Measurements from ENCODE around the gene OMD.

OMD gene

GRCh38 chr9:92424340-92424739 lies at the start of gene OMD:
Gene OMD, minus strand, starts transcription at chr9:92424471. Its CDS starts 6,913 bp downstream, at chr9:92417558.
- no peak within 1 kb of the TSS for H3K4me3 ChIP-seq (ENCODE audit: low read depth, low read length)
- H3K36me3 ChIP-seq (ENCODE audit: control insufficient read depth, insufficient read depth, low read length): no peaks in the 10 kb centered on the region
- H3K27me3 ChIP-seq (ENCODE audit: control insufficient read depth, insufficient read depth, low read length): no peaks in the 10 kb centered on the region
- H3K9ac ChIP-seq (ENCODE audit: low read depth, low read length): no peak within 1 kb of the TSS
- H3K9me3 ChIP-seq (ENCODE audit: control insufficient read depth, insufficient read depth, low read length): no peaks in the 10 kb centered on the region
- no peaks in the 10 kb centered on the region for H3K4me1 ChIP-seq (ENCODE audit: control insufficient read depth, insufficient read depth, low read length)

DNA sequence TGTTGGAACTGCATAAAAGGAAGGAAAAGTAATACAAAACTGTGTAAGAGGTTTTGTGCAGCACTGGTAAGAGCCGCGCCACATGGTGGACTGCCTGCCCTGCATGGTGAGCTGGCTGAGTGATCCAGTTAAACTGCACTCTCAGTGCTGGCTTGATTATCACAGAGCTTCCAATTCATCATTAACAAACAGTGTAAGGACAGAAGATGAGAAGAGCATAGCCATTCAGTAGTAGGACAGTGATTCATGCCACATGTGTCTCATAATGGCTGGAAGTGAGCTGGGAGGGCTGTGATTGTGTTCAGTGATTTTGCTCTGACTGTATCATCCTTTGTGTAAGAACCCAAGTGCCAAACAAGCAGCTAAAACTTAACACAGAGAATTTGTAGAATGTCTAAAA lies 43.9 kb upstream of the OMD start:
- H3K9me3 ChIP-seq (ENCODE audit: control insufficient read depth, insufficient read depth, low read length): no peaks in the 10 kb centered on the region
- H3K36me3 ChIP-seq (ENCODE audit: control insufficient read depth, insufficient read depth, low read length): no peaks in the 10 kb centered on the region
- no peak overlapping the region for H3K4me3 ChIP-seq (ENCODE audit: low read depth, low read length)
- no peaks in the 10 kb centered on the region for H3K27me3 ChIP-seq (ENCODE audit: control insufficient read depth, insufficient read depth, low read length)
- H3K4me1 ChIP-seq (ENCODE audit: control insufficient read depth, insufficient read depth, low read length): no peaks in the 10 kb centered on the region
- H3K9ac ChIP-seq (ENCODE audit: low read depth, low read length): no peak overlapping the region

DNA sequence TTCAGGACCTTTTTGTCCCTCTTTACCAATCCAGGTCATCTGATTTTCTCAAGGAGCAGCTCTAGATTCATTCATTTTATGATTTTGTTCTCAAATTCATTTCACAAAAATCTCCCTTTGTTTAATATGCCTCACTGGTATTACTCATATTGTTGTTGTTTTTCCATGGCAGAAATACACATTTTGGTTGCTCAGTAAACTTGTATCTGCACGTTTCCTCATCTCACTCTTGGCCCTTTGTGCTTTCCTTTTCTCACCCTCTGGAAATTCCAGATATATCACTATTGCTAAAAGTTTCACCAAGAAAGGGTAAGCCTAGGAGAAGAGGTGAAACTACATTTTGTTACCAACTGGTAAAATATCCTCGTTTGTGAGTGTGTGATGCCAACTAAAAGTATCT lies 43.2 kb upstream of the OMD start:
- no peaks in the 10 kb centered on the region for H3K27me3 ChIP-seq (ENCODE audit: control insufficient read depth, insufficient read depth, low read length)

DNA sequence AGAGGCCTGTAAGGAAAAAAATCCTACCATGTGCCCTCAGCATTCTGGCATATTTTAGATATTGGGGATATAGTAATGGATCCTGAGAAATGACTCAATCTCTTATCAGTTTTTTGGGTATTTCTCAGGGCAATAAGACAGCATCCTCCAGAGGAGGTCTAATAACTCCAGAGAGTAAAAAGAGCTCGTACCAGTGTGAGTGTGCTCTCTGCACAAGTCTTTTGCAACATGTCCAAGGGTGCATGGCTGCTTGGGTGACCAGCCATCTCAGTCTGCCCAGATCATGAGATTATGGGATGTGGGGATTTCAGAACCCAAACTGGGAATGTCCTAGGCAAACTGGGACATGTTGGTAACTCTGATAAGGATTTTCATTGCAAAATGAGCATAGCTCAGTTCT lies 42.8 kb upstream of the OMD start:
- Histone ChIP-seq H3K9me3 (ENCODE audit: control insufficient read depth, insufficient read depth, low read length) (no peaks in the 10 kb centered on the region), H3K36me3 (ENCODE audit: control insufficient read depth, insufficient read depth, low read length) (no peaks in the 10 kb centered on the region), H3K4me3 (ENCODE audit: low read depth, low read length) (no peak overlapping the region), H3K9ac (ENCODE audit: low read depth, low read length) (no peak overlapping the region), H3K27me3 (ENCODE audit: control insufficient read depth, insufficient read depth, low read length) (no peaks in the 10 kb centered on the region), H3K4me1 (ENCODE audit: control insufficient read depth, insufficient read depth, low read length) (no peaks in the 10 kb centered on the region)

More for the DNA sequence above, 43.2 kb upstream of the OMD start:
- Histone ChIP-seq H3K9me3 (ENCODE audit: control insufficient read depth, insufficient read depth, low read length) (no peaks in the 10 kb centered on the region), H3K4me1 (ENCODE audit: control insufficient read depth, insufficient read depth, low read length) (no peaks in the 10 kb centered on the region), H3K36me3 (ENCODE audit: control insufficient read depth, insufficient read depth, low read length) (no peaks in the 10 kb centered on the region), H3K4me3 (ENCODE audit: low read depth, low read length) (no peak overlapping the region), H3K9ac (ENCODE audit: low read depth, low read length) (no peak overlapping the region)

DNA sequence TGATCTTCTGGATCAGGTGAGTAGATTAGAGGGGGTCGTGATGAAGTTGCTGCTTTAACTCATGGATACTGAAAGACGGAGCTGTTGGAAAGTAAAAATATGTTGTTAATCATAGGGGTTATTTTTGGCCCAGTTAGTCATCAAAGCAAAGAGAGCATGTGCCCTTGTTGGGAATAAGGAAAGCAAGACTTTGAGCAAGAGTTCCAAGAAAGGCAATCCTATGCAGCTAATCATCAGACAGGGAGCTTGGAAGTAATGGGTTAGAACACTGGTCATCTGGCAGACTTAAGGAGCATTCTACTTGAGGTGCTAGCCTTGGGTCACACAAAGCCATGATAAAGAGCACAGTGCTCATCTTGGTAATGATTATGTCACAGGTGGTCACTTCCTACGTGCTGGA lies 39.7 kb upstream of the OMD start:
- Histone ChIP-seq H3K4me3 (ENCODE audit: low read depth, low read length) (no peak overlapping the region), H3K9ac (ENCODE audit: low read depth, low read length) (no peak overlapping the region), H3K36me3 (ENCODE audit: control insufficient read depth, insufficient read depth, low read length) (no peaks in the 10 kb centered on the region), H3K4me1 (ENCODE audit: control insufficient read depth, insufficient read depth, low read length) (no peaks in the 10 kb centered on the region), H3K9me3 (ENCODE audit: control insufficient read depth, insufficient read depth, low read length) (no peaks in the 10 kb centered on the region), H3K27me3 (ENCODE audit: control insufficient read depth, insufficient read depth, low read length) (no peaks in the 10 kb centered on the region)

DNA sequence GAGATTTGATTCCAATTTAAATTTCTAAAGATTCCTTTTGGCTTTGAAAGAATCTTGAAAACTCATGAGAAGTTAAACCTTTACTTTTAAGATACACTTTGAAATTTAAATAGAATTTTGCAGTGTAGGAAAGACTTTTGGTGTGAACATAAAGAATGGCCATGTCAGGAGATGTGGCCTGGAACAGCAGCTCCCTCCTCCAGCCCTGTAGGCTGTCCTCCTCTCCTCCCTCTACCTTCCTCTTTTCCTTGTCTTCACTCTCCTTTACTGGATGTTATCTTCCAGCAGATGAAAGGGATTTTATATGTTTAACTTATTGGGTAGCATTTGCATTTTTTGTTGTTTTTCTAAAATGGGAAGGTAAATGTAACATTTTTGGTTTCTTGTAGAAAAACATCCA lies 39.1 kb upstream of the OMD start:
- H3K36me3 ChIP-seq (ENCODE audit: control insufficient read depth, insufficient read depth, low read length): no peaks in the 10 kb centered on the region
- H3K4me1 ChIP-seq (ENCODE audit: control insufficient read depth, insufficient read depth, low read length): no peaks in the 10 kb centered on the region
- no peak overlapping the region for H3K9ac ChIP-seq (ENCODE audit: low read depth, low read length)
- no peaks in the 10 kb centered on the region for H3K9me3 ChIP-seq (ENCODE audit: control insufficient read depth, insufficient read depth, low read length)
- no peaks in the 10 kb centered on the region for H3K27me3 ChIP-seq (ENCODE audit: control insufficient read depth, insufficient read depth, low read length)
- H3K4me3 ChIP-seq (ENCODE audit: low read depth, low read length): no peak overlapping the region

- H3K9ac ChIP-seq (ENCODE audit: low read depth, low read length): no peak overlapping the region
- H3K4me3 ChIP-seq (ENCODE audit: low read depth, low read length): no peak overlapping the region
- no peaks in the 10 kb centered on the region for H3K36me3 ChIP-seq (ENCODE audit: control insufficient read depth, insufficient read depth, low read length)
- H3K4me1 ChIP-seq (ENCODE audit: control insufficient read depth, insufficient read depth, low read length): no peaks in the 10 kb centered on the region
- H3K27me3 ChIP-seq (ENCODE audit: control insufficient read depth, insufficient read depth, low read length): no peaks in the 10 kb centered on the region
- no peaks in the 10 kb centered on the region for H3K9me3 ChIP-seq (ENCODE audit: control insufficient read depth, insufficient read depth, low read length)
These were observed 33.3 kb upstream of the OMD start for GRCh38 chr9:92457576-92457975.

- Histone ChIP-seq H3K9ac (ENCODE audit: low read depth, low read length) (no peak overlapping the region), H3K4me1 (ENCODE audit: control insufficient read depth, insufficient read depth, low read length) (no peaks in the 10 kb centered on the region), H3K36me3 (ENCODE audit: control insufficient read depth, insufficient read depth, low read length) (no peaks in the 10 kb centered on the region)
These were observed 30.9 kb upstream of the OMD start for GRCh38 chr9:92455217-92455616.

GRCh38 chr9:92446536-92446935 lies 22.3 kb upstream of the OMD start:
- Histone ChIP-seq H3K4me1 (ENCODE audit: control insufficient read depth, insufficient read depth, low read length) (no peaks in the 10 kb centered on the region), H3K4me3 (ENCODE audit: low read depth, low read length) (no peak overlapping the region), H3K9ac (ENCODE audit: low read depth, low read length) (no peak overlapping the region), H3K27me3 (ENCODE audit: control insufficient read depth, insufficient read depth, low read length) (no peaks in the 10 kb centered on the region), H3K9me3 (ENCODE audit: control insufficient read depth, insufficient read depth, low read length) (no peaks in the 10 kb centered on the region), H3K36me3 (ENCODE audit: control insufficient read depth, insufficient read depth, low read length) (no peaks in the 10 kb centered on the region)

More at GRCh38 chr9:92455217-92455616, 30.9 kb upstream of the OMD start:
- H3K9me3 ChIP-seq (ENCODE audit: control insufficient read depth, insufficient read depth, low read length): no peaks in the 10 kb centered on the region
- no peaks in the 10 kb centered on the region for H3K27me3 ChIP-seq (ENCODE audit: control insufficient read depth, insufficient read depth, low read length)
- no peak overlapping the region for H3K4me3 ChIP-seq (ENCODE audit: low read depth, low read length)

GRCh38 chr9:92444841-92445240 lies 20.6 kb upstream of the OMD start:
- Histone ChIP-seq H3K4me3 (ENCODE audit: low read depth, low read length) (no peak overlapping the region), H3K4me1 (ENCODE audit: control insufficient read depth, insufficient read depth, low read length) (no peaks in the 10 kb centered on the region), H3K9me3 (ENCODE audit: control insufficient read depth, insufficient read depth, low read length) (no peaks in the 10 kb centered on the region), H3K36me3 (ENCODE audit: control insufficient read depth, insufficient read depth, low read length) (no peaks in the 10 kb centered on the region), H3K27me3 (ENCODE audit: control insufficient read depth, insufficient read depth, low read length) (no peaks in the 10 kb centered on the region), H3K9ac (ENCODE audit: low read depth, low read length) (no peak overlapping the region)

DNA sequence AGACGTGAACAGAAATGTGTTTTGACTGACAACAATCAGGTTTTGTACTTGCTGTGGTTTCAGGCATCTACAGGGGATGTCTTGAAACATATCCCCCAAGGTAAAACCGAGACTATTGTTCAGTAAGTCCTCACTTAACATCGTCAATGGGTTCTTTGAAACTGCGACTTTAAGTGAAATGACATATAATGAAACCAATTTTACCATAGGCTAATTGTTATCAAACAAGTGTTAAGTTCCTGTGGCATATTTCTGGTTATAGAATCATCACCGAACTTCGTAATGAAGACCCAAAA lies 16.4 kb upstream of the OMD start:
- no peaks in the 10 kb centered on the region for H3K4me1 ChIP-seq (ENCODE audit: control insufficient read depth, insufficient read depth, low read length)
- no peaks in the 10 kb centered on the region for H3K9me3 ChIP-seq (ENCODE audit: control insufficient read depth, insufficient read depth, low read length)
- no peak overlapping the region for H3K9ac ChIP-seq (ENCODE audit: low read depth, low read length)
- H3K36me3 ChIP-seq (ENCODE audit: control insufficient read depth, insufficient read depth, low read length): no peaks in the 10 kb centered on the region
- H3K4me3 ChIP-seq (ENCODE audit: low read depth, low read length): no peak overlapping the region
- no peaks in the 10 kb centered on the region for H3K27me3 ChIP-seq (ENCODE audit: control insufficient read depth, insufficient read depth, low read length)

DNA sequence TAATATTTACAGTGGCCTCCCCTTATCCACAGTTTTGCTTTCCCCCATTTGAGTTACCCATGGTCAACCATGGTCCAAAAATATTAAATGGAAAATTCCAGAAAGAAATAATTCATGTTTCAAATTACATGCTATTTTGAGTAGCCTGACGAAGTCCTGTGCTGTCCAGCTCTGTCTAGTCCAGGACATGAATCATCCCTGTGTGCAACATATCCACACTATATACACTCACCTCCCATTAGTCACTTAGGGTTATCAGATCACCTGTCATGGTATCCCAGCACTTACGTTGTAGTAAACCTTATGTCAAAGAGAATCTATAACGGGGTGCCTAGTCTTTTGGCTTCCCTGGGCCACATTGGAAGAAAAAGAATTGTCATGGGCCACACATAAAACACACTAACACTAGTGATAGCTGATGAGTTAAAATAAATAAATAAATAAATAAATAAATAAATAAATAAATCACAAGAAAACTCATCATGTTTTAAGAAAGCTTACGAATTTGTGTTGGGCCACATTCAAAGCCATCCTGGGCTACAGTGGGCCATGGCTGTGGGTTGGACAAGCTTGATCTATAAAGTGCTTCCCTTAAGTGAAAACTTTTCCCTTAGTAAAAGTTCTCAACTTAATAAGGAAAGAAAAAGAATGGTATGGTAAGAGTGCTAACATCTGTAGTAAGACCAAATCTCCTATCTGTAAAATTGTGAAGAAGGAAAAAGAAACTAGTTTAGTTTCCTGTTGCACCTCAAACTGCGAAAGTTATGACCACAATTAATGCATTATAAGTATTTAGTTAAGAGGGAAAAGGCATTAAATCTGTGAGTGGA lies 15.9 kb upstream of the OMD start:
- H3K4me3 ChIP-seq (ENCODE audit: low read depth, low read length): no peak overlapping the region
- H3K9me3 ChIP-seq (ENCODE audit: control insufficient read depth, insufficient read depth, low read length): no peaks in the 10 kb centered on the region
- no peak overlapping the region for H3K9ac ChIP-seq (ENCODE audit: low read depth, low read length)

More for the DNA sequence above, 15.9 kb upstream of the OMD start:
- Histone ChIP-seq H3K4me1 (ENCODE audit: control insufficient read depth, insufficient read depth, low read length) (no peaks in the 10 kb centered on the region), H3K27me3 (ENCODE audit: control insufficient read depth, insufficient read depth, low read length) (no peaks in the 10 kb centered on the region), H3K36me3 (ENCODE audit: control insufficient read depth, insufficient read depth, low read length) (no peaks in the 10 kb centered on the region)
